Endothelial cell of umbilical vein (primary cell): Measurements from ENCODE around the gene FOXP1. TPM values are rescaled to one million over a fixed set of nuclear protein-coding genes. Genes with fewer than 3 reads are reported as not detected.

Experiments
- BruUV-seq: library from RNA; stranded (reverse); fragments of 400-500 nt; replicated peaks from 2 replicates; lab custom pipeline; 2021; lab: Mats Ljungman, UMichigan
- CTCF ChIA-PET: fragments of 300-600, 350-600 bp; sonication (Branson Sonifier 250); formaldehyde crosslinking; loops from one replicate; lab custom pipeline; 2021; ENCODE audit warnings: antibody characterized with exemption, inconsistent platforms; lab: Charles Lee
- POLR2A ChIA-PET: fragments of 300-600, 350-600 bp; sonication (Branson Sonifier 250); formaldehyde crosslinking; loops from one replicate; lab custom pipeline; 2021; ENCODE audit warnings: antibody characterized with exemption, inconsistent platforms; lab: Charles Lee
- DNase-seq: peaks from one replicate; pipeline ENCODE4 v3.0.0-alpha.2; 2011; ENCODE audit warnings: low read depth, low spot score
- FAIRE-seq: peaks from 2 replicates; lab custom pipeline; 2011; peaks lifted over from hg19 to GRCh38; lab: Jason Lieb, UNC
- H2AFZ ChIP-seq: 2 replicates; pipeline ENCODE4 v1.6.0; 2012; ENCODE audit warnings: low read depth, low read length, control low read depth, inconsistent platforms
- H3K27ac ChIP-seq: 2 replicates; pipeline ENCODE4 v1.5.1; 2011; ENCODE audit warnings: low read depth, mild to moderate bottlenecking, control low read depth, low read length, moderate library complexity; ENCODE audit not compliant: insufficient read depth
- H3K27me3 ChIP-seq, 2 experiments: 2 replicates each; pipeline versions ENCODE4 v1.6.0 to v1.6.1; 2011; ENCODE audit warnings: low read length in 2 of 2, mixed read lengths in 1 of 2; ENCODE audit not compliant: control insufficient read depth in 2 of 2, insufficient read depth in 2 of 2
- H3K36me3 ChIP-seq, 2 experiments: 2 replicates in 1 of 2; 3 replicates in 1 of 2; pipeline ENCODE4 v1.5.1; 2011; ENCODE audit warnings: low read length in 2 of 2, mild to moderate bottlenecking in 1 of 2, moderate library complexity in 1 of 2; ENCODE audit not compliant: control insufficient read depth in 2 of 2, insufficient read depth in 2 of 2; ENCODE audit errors: extremely low read depth in 1 of 2
- H3K4me1 ChIP-seq: 3 replicates; pipeline ENCODE4 v1.5.1; 2011; ENCODE audit warnings: mild to moderate bottlenecking, low read length; ENCODE audit not compliant: control insufficient read depth, insufficient read depth; ENCODE audit errors: extremely low read depth
- H3K4me2 ChIP-seq: 2 replicates; pipeline ENCODE4 v1.6.1; 2011; ENCODE audit warnings: low read length, control low read depth, mixed read lengths; ENCODE audit not compliant: insufficient read depth
- H3K4me3 ChIP-seq, 3 experiments: fragments of 200-600 bp in 1 of 3; sonication (generic), shearing (Covaris generic) in 1 of 3; replicated peaks in 1 of 3; 2 replicates each; pipeline ENCODE4 v1.5.1; 2011 to 2016; ENCODE audit warnings: control low read depth in 3 of 3, low read length in 3 of 3, mild to moderate bottlenecking in 2 of 3, inconsistent platforms in 1 of 3, low read depth in 1 of 3, moderate library complexity in 1 of 3; ENCODE audit not compliant: insufficient read depth in 1 of 3
- H3K79me2 ChIP-seq: 2 replicates; pipeline ENCODE4 v1.6.0; 2012; ENCODE audit warnings: low read length, inconsistent platforms; ENCODE audit not compliant: control insufficient read depth, insufficient read depth
- H3K9ac ChIP-seq: replicated peaks from 2 replicates; pipeline ENCODE3; 2011; ENCODE audit warnings: low read length, control low read depth; ENCODE audit not compliant: insufficient read depth; ENCODE audit errors: extremely low read depth
- H3K9me1 ChIP-seq: replicated peaks from 3 replicates; pipeline ENCODE4 v1.6.0; 2011; ENCODE audit warnings: mild to moderate bottlenecking, low read length; ENCODE audit not compliant: control insufficient read depth, insufficient read depth; ENCODE audit errors: extremely low read depth
- H3K9me3 ChIP-seq: replicated peaks from 2 replicates; pipeline ENCODE4 v1.5.1; 2012; ENCODE audit warnings: low read length, inconsistent platforms; ENCODE audit not compliant: control insufficient read depth, insufficient read depth
- H4K20me1 ChIP-seq: replicated peaks from 2 replicates; pipeline ENCODE3; 2011; ENCODE audit warnings: mild to moderate bottlenecking, low read length; ENCODE audit not compliant: control insufficient read depth, insufficient read depth; ENCODE audit errors: extremely low read depth
- CTCF ChIP-seq, 2 donors: IDR thresholded peaks; 1 replicate in 1 of 2; 2 replicates in 1 of 2; pipeline ENCODE4 v1.5.1; 2011; ENCODE audit warnings: low read length in 2 of 2, mild to moderate bottlenecking in 2 of 2, moderate library complexity in 2 of 2, control low read depth in 1 of 2, inconsistent platforms in 1 of 2, low read depth in 1 of 2; ENCODE audit not compliant: insufficient read depth in 1 of 2; ENCODE audit errors: extremely low read depth in 1 of 2
- EZH2 ChIP-seq: IDR thresholded peaks from 2 replicates; pipeline ENCODE4 v1.6.1; 2012; ENCODE audit warnings: borderline replicate concordance, low read depth, mild to moderate bottlenecking, moderate library complexity, low read length, inconsistent platforms; ENCODE audit not compliant: severe bottlenecking
- GATA2 ChIP-seq: IDR thresholded peaks from 2 replicates; pipeline ENCODE4 v1.7.0; 2011; ENCODE audit warnings: low read depth, mild to moderate bottlenecking, moderate library complexity, mixed read lengths, low read length; ENCODE audit not compliant: insufficient read length, insufficient read depth
- dilution Hi-C: fragments of 300-500 bp; cut with MboI; formaldehyde crosslinking; loops from one replicate; pipeline ENCODE4 v1.15.0; 2019; ENCODE audit warnings: low sequenced_read_pairs; ENCODE audit not compliant: extremely low pct_ligation_motif_present
- intact Hi-C: fragments of 100-400 bp; cut with micrococcal nuclease; formaldehyde crosslinking; loops from one replicate; pipeline ENCODE4 v1.10.0; 2022
- polyA plus RNA-seq, 4 experiments: library from polyadenylated mRNA; depleted of rRNA in 3 of 4; stranded (reverse) in 3 of 4; unstranded in 1 of 4; fragments of >200 nt; gene quantifications; 2 replicates each; pipeline versions ENCODE4 v1.2.1 to v1.2.3, GENCODE V29; 2011 to 2012; ENCODE audit warnings: missing spikeins in 1 of 4
- total RNA-seq: library from RNA; stranded (reverse); gene quantifications from 2 replicates; pipeline ENCODE4 v1.2.3, GENCODE V29; 2021

FOXP1 gene
- total and polyA plus RNA-seq, 2 donors (not counting 3 experiments of a cell fraction or from before 2014, with no cell fraction given), result 41.0 to 107 TPM

DNA sequence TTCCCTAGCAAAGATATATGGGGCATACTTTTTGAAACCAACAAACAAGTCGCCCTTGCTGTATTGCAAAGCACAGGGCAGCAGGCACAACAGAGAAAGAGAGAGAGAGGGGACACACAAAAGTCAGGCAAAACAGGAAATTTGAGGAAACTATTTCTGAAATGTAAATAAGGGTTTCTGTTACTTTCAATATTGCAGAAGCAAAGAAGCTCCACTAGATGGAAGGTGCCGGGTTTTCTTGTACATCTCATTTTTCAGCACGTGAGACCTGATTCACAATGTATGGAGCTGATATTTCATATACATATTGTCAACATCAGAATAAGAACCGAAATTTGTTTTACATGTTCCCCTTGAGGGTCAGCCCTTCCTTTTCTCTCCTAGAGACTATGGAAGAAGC is 127.4 kb downstream of the FOXP1 start:
- Histone ChIP-seq H2AFZ (peak overlapping the region; percentile 56), H4K20me1 (no peaks in the 10 kb centered on the region), H3K79me2 (no peaks in the 10 kb centered on the region), H3K36me3 (no peaks in the 10 kb centered on the region), H3K4me2 (peak overlapping the region; percentile 20), H3K27ac (no peak overlapping the region), H3K9me3 (no peaks in the 10 kb centered on the region), H3K27me3 (no peaks in the 10 kb centered on the region), H3K9me1 (no peaks in the 10 kb centered on the region), H3K4me3 (no peak overlapping the region), H3K4me1 (peaks cover 8% of the 10 kb centered on the region), H3K9ac (no peak overlapping the region)
- CTCF ChIA-PET, result interaction anchor here (0.7 to 1.0 kb wide), 2 partner anchors 58 to 67 kb away, joined by 3 read pairs; no protein-coding TSS in a partner anchor
- POLR2A ChIA-PET, result interaction anchor here (0.7 kb wide), 1 partner anchor 70 kb away, joined by 3 read pairs; no protein-coding TSS in a partner anchor
- dilution Hi-C loops (no loop called here), intact Hi-C loops (no loop called here)
- FAIRE-seq (no peak), DNase-seq (peak; percentile 45)
- TF ChIP-seq CTCF (IDR thresholded peaks at IDR 0.05; ENCODE audit: extremely low read depth in 1 of 2, insufficient read depth in 1 of 2, low read depth in 1 of 2, low read length in 2 of 2) (peak in 1 of 2 donors; percentile 1), EZH2 (no peak), GATA2 (no peak)
- no TSS peak for BruUV-seq
